Non-pigmented ciliary epithelial cell (primary cell): ENCODE results near the gene ARID1B.

ENCODE experiments used
- DNase-seq: peaks from one replicate; pipeline ENCODE4 v3.0.0-alpha.2; 2010; ENCODE audit warnings: low read depth

ARID1B gene

DNA sequence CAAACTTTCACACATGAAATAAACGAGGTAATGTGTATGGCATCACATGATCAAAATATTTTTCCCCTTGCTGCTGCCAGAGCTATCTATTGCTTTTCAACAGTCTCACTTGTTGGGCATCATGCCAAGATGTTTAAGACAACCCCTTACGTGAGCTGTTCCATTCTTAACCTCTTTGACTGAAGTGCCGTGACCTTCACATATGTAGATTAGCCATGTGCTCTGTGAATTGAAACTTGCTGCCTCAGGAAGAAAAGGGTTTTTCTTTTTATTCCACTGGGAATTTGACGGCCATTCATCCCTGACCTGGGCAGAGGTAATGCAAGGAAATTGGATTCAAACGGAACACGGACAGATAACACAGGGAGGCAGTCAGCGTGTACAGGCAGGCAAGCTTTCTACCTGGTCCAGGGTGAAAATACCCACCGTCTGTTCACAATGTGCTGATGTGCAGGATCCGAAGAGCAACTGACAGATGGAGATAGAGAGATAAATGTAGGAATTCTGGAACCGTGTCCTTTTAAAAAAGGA lies 14.2 kb downstream of the ARID1B start:
- no peak for DNase-seq

DNA sequence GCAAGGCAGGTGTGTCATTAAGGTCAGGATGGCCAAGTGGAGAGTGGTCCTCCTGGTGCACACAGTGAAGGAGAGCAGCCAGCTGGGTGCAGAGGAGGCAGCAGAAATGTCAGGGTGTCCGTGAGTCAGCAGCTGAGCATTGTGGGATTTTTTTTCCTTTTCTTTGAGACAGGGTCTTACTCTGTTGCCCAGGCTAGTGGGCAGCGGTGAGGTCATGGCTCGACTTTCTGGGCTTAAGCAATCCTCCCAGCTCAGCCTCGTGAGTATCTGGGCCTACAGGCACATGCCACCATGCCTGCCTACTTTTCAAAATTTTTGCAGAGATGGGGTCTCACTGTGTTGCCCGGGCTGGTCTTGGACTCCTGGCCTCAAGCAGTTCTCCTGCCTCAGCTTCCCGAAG lies 16.0 kb downstream of the ARID1B start:
- DNase-seq, result no peak

DNA sequence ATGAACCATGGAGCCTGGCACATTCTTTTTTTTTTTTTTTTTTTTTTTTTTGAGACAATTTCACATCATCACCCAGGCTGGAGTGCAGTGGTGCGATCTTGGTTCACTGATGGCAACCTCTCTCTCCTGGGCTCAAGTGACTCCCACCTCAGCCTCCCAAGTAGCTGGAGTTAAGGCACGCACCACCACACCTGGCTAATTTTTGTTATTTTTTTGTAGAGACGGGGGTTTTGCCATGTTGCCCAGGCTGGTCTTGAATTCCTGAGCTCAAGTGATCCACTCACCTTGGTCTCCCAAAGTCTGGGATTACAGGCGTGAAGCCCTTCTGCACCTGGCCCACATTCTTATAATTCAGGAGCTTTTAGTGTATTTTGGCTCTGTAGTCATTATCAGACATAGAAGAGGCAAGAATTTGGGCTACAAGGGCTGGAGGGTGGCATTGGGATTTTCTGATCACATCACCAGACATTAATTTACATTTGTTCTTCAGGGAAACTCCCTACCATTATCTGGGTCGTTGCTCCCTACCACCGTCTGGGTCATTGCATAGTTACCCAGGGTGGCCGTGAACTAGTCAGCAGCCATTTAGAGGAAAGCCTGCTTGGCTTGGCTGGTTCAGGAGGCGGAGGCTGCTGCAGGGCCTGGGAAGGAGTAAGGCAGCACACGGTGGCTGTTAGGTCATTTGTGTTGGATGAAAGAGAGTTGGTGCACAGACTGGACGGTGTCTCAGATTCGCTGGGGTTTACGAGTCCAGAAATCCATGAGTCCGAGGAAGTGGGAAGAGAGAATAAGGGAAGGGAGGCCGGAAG lies 17.6 kb downstream of the ARID1B start:
- DNase-seq, result no peak

DNA sequence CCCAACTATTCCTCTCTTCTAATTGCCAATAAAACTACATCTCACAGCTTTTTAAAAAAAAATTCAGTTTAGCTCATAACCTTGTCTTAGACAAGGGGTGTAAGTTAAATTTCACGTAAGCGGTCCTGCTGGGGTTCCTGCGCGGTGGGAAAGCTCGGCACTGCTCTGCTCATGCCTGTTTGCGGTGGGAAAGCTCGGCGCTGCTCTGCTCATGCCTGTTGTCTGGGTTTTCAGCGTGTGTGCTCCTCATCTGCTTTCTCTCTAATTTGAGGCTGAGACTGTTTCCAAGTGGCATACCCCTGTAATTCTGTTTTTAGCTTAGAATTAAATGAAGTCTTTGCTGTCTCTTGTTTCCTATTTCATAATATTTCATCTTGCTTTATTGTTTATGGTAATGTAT lies 18.6 kb downstream of the ARID1B start:
- no peak for DNase-seq

DNA sequence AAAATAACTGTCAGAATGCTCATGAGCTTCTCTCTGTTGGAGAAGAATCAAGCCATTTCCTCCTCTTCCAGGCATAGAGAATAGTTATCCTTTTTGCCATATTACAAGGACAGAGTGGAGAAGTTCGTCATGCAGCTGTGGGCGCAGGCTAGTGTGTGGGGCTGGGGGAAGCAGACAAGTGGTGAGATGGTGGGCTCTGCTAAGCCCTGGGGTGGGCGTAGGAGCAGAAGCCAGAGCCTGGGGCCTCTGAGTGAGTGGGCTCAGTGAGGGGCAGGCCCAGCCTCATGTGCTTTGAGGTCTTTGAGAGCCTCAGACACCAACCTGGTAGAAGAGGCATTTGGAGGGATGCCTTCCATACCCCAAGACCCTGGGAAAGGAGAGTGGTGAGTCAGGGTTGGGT lies 19.4 kb downstream of the ARID1B start:
- no peak for DNase-seq

DNA sequence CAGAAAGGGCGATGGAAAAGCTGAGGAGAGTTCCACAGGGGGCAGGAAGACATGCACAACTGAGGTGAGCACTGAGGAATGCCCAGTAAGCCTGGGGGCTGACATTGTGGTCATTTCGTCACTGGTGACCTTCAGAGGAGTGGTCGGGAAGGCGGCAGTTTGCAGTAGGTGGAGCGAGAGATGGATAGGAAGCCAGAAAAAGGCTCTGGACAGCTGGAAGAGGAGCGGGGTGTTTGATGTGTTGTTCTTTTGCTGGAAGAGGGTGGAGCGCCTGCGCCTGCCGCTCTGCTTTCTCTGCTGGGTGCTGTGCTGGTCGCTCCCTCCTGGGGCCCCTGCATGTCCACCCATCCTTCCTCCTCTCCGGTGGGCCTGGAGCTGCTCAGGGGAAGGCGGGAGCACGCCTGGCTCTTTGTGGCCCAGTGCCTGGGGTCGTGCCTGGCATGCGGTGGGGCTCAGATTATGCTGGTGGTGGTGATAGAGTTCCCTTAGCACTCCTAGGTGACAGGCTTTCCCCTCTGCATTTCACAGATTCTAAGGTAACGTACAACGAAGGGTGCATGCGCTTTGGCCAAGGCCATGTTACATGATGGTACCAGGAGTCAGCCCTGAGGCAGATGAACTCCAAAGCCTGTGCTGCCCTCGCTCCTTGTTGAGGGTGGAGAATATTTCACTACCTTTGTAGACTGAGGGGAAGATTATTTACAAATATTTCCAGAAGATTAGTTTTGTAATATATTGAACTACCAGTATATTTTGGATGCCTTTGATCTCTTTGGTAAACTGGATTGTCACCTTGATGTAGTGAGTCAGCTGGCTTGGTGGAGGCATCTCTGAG lies 20.9 kb downstream of the ARID1B start:
- no peak for DNase-seq

DNA sequence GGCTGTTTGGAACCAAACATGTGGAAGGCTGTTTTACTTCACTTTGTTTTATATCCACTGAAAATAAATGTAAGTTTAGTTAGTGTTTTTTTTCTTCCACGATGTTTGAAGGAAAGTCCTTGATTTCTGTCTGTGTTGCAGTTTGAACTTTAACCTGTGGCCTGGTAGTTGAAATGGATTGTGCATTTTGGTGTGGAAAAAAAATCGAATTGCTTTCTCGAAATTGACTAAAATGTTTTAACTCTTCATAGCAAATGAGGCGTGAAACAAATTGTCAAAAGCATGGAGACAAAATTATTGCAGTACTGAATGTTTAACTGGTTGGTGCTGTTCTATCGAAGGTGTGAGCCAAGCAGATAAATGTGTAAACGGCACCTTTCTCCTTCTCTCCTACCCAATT lies 24.5 kb downstream of the ARID1B start:
- no peak for DNase-seq

DNA sequence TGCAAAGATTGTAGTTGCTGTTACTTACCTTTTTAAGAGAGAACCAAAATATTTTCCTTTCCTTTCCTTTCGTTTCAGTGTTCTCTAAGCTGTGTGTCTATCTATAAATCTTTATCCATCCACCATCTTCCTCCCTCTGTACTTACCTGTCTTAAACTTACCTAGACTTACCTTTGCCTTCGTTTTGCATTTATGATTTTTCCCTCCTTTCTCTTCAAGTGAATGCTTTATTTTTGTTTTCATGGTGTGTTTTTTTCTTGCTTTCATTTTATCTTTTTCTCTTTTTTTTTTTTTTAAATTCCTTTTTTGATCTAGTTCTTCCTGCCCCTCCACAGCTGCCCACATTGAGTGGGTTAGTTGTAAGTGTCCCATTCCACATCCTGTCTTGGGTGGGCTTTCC lies 26.2 kb downstream of the ARID1B start:
- no peak for DNase-seq

DNA sequence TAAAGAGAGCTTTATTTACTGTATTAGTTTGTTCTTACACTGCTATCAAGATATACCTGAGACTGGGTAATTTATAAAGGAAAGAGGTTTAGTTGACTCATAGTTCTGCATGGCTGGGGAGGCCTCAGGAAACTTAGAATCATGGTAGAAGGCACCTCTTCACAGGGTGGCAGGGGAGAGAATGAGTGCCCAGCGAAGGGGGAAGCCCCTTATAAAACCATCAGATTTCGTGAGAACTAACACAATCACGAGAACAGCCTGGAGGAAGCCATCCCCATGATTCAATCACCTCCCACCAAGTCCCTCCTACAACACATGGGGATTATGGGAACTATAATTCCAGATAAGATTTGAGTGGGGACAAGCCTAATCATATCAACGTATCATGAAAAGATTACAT lies 27.2 kb downstream of the ARID1B start:
- no peak for DNase-seq

DNA sequence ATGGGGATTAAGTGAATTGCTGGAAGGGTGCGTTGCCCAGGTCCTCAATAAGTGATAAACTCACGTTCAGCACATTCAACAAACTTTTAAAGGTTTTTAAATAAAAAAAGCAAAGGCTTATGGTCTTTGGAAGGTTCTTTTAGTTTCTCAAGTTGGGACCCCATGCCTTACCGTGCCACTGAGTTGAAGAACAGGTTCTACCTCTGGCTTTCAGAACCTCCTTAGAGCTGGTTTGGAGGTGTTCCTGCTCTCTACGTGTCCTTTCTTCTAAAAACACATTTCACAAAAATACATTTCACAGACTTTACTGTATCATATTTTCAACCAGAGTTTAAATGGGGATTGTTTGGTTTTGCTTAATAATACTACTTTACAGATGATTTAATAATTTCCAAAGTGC lies 29.0 kb downstream of the ARID1B start:
- no peak for DNase-seq

DNA sequence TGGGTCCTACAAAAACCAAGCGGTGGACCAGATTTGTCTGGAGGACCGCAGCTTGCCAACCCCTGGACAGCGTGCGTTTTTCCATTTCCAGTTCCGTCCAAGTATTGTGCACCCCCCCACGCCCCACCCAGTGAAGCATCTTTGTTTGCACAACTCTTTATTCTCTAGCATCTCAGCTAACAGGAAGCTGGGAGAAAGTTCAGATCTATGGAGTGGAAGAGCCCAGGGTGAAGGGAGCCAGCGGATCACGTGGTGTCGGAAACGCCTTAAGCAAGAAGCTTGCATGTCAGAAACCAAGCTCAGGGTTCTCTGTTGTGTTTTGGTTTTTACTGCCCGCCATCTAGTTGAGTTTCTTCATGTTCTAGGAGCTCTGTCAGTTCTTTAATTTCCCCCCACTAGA lies 29.9 kb downstream of the ARID1B start:
- no peak for DNase-seq

DNA sequence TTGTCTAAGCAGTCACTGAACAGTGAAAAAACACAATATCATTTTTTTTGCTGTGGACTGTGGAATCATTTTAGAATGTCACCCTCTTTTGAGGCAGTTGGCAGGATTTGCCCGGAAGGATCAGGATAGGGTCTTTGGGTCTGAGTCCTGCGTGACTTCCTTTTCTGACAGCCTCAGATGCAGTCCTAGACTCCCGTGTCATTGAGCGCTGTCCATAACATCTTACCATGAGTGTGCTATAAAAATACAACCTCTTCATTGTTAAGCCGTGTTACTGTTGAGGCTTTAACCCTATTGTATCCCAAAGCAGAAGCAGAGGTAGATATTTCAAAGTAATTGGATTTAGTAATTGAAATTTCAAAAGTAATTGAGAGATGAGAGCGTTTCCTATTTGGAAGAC lies 30.6 kb downstream of the ARID1B start:
- DNase-seq, result no peak

DNA sequence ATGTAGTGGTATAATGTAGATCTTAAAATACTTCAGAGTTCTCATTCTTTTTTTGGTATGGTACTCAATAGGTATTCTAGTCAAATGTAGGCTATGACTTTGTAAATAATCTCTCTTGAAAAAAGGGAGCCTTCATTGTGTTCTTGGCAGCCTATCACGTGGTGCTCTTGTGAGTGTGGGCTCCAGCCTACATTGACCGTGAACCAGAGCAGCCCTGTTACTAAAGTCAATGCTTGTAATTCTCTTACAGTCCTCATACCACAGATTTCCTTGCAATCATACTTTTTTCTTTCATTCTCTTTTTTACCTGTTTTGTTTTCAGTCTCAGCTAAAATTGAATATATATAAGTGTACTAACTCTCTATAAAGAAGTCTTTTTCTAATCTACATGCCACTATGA lies 31.1 kb downstream of the ARID1B start:
- DNase-seq, result no peak

DNA sequence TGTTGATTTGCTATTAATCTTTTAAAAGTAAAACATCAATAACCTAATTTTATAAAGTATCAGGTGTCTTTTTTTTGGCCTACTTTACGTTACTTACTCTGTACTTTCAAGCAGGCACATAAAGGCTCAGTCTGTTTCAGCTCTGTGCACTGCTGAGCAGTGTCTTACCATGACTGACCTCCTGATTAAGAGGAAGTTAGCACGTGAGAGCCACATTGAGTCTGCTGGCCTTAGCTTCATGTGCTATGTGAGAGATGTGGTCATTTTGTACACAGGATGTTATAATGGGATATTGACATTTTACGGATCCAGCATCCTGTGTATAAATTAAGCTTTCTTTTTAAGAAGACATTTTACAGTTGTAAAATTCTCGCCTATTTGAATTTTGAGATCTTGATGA lies 31.9 kb downstream of the ARID1B start:
- DNase-seq, result no peak

DNA sequence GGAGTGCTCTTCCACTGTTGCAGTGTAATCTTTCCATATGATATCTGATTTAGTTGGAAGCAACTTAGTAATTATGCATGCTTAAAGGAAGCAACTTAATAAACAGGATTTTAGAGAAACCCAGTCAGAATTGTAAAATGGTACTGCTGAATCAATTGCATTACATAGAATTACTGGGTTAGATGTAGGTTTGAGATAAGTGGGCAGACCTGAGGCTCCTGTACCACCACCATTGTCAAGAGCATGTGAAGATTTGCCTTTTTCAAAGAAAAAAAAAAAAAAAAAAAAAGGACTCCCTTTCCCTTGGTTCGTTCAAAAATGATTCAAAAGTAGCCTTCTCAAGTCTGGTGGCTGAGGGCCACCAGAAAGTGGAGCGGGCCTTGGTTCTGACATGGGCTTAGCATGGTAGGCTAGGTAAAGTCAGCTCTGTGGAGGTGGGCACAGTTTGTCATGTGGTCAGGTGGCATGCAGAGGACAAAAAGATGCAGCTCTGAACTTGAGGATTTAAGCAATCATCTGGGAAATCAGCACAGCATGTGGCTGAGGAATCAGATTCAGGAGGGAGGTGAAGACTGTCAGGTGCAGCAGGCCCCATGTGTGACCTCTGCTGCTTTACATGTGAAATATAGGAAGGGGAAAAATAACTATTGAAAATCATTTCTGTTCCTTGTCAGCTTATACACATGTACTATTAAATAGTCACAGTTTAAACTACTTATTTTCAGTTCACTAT lies 32.4 kb downstream of the ARID1B start:
- DNase-seq, result no peak

DNA sequence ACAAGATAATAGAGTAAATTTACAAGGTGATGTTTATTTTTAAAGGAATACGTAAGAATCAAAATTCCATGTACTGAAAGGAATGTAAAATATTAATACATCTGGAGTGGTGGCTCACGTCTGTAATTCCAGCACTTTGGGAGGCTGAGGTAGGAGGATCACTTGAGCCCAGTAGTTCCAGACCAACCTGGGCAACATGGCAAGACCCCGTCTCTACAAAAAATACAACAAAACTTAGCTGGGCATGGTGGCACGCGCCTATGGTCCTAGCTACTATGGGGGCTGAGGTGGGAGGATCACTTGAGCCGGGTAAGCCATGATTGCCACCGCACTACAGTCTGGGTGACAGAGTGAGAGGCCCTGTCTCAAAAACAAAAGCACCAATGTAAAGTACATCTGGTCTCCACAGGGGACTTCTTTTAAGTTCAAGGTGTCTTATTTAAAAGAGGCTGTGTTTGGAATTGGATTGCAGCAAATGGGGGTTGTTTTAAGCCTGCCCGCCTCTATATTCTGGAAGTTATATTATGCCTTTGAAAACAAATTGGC lies 36.9 kb downstream of the ARID1B start:
- no peak for DNase-seq

DNA sequence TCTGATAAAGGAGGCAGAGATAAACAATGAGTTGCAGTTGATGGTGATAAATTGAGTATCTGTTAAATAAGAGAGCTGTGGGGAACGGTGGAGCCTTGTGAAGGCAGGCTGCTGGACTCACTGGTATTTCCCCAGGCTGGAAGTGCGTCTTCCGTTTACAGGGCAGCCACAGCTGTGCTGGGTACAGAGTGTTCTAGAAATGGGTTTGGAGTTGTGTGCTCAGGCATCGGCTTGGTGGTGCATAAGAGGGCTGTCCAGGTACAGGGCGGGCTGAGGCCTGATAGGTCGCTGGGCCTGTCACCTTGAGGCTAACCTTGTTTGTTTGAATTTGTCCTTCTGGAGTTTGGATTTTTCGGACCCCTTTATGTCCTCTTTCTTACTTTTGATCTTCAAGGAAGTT lies 39.3 kb downstream of the ARID1B start:
- no peak for DNase-seq

DNA sequence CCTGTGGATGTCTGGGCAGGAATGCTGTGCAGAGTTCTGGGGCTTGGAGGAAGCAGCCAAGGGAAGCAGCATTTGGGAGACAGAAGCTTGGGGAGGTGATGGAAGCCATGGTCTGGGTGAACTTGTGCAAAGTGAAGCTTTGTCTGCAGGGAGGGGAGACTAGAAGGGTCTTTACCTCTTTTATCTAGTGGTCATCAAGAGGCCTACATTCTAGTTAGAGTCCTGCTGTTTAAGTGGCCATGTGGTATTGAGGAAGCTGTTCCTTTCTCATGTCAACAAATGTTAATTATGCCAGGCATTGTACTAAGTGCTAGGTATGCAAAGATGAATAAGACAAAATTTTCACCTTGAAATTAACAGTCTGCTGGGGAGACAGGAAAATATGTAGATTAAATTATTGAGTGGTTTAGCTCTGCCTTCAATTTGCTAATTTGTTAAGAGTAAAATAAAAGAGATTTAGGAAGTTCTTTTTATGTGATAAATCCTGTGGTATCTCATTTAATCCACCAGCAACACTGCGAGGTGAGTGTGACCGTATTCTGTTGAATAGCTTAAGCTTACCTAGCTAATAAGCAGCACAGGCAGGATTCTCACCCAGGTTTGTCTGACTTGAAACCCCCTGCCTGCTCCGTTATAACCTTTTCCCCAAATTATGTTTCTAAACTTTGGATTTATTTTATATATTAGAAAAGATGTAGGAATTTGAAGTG lies 43.1 kb downstream of the ARID1B start:
- no peak for DNase-seq

DNA sequence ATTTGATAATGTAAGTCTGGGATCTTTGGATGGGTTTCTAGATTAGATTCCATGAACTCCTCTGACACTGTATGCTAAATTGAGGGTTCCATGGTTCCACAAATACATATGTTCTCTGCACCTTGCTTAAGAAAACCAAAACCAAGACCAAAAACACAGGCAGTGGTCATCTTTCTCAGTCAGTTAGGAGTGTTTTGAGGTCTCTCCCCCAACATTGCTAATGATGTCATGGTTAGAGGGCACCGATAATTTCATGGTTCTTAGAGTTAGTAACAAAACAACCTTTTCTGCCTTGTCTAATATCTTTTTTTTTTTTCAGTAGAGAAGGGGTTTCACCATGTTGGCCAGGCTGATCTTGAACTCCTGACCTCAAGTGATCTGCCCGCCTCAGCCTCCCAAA lies 44.5 kb downstream of the ARID1B start:
- no peak for DNase-seq

DNA sequence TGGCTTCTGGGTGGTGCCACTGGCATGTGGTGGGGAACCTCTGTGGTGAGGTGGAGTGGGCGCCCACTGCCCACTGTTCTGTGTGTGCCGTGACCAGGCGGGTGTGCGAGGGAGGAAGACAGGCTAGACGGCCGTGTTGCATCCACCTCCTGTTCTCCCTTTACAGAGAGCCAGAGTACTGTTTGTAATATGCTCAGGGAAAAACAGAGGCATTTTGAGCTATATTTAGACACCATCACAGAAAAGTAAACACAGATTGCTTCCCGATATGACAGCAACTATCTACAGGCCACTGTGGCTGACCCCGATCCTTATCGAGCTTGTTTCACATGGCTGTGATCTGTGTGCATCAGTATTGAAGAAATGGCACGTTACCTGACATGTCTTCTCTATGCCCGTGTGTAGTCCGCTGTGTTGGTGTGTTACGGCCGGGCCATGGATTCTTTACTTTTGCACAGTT lies 45.6 kb downstream of the ARID1B start:
- no peak for DNase-seq

DNA sequence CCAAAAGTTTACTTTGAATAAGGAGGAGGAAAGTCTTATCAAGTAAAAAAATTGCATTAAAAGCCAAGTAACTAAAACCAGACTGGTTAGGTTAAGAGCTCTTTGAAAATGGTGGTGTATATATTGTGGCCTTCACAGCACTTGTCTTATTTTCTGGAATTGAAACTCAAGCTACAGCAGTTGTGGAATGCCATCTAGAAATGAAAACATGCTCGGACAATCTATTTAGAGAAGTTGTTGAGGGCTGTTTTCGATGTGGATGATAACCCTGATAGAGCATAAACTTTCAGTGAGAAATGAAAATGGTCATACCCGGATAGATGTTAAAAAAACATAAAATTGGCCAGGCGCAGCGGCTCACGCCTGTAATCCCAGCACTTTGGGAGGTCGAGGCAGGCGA lies 47.0 kb downstream of the ARID1B start:
- DNase-seq, result no peak

DNA sequence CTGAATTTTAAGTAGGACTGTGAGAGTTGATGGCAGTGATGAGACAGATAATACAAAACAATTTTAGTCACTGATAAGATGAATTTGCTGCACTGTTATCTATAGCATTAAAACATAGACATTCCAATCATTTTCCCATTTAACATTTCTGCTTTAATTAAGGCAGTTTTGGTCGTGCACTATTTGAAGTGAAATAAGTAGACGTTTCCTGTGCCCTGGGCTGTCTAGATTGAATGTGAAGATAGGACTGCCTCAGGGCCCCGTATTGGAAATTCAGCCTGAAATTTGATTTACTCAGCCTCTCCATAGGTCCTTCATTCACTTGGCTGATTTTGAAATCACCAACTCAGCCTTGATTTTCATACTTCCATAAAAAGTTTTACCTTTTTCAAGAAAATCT lies 48.3 kb downstream of the ARID1B start:
- DNase-seq, result no peak
